ENCODE measurements around the gene SMNDC1.
"Not testable (repeated sequence)": the region's sequence is repeated elsewhere in the genome, so short reads cannot be mapped to it uniquely, and the experiment has no call there.

GRCh38 chr10:110249489-110249888 is 55.2 kb downstream of the SMNDC1 start:
- TF ChIP-seq, protein P1, sequence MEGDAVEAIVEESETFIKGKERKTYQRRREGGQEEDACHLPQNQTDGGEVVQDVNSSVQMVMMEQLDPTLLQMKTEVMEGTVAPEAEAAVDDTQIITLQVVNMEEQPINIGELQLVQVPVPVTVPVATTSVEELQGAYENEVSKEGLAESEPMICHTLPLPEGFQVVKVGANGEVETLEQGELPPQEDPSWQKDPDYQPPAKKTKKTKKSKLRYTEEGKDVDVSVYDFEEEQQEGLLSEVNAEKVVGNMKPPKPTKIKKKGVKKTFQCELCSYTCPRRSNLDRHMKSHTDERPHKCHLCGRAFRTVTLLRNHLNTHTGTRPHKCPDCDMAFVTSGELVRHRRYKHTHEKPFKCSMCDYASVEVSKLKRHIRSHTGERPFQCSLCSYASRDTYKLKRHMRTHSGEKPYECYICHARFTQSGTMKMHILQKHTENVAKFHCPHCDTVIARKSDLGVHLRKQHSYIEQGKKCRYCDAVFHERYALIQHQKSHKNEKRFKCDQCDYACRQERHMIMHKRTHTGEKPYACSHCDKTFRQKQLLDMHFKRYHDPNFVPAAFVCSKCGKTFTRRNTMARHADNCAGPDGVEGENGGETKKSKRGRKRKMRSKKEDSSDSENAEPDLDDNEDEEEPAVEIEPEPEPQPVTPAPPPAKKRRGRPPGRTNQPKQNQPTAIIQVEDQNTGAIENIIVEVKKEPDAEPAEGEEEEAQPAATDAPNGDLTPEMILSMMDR (IDR thresholded peaks at IDR 0.05) = not testable (repeated sequence)
- TF ChIP-seq POLR2A (IDR thresholded peaks at IDR 0.05) = not testable (repeated sequence)
